PC-3 (cell line): ENCODE measurements around the gene ADSS1. TPM values are rescaled to one million over a fixed set of nuclear protein-coding genes. Genes with fewer than 3 reads are reported as not detected.

Experiments used
- ATAC-seq: fragments of 200-7000 bp; cut with Tn5 transposase; 2 replicates; pipeline ENCODE4 v1.9.1; 2020; ENCODE audit warnings: mild to moderate bottlenecking, moderate library complexity
- BruUV-seq: library from RNA; stranded (reverse); fragments of 400-500 nt; replicated peaks from 2 replicates; lab custom pipeline; 2021; lab: Mats Ljungman, UMichigan
- CTCF ChIA-PET: fragments of 300-600 bp; sonication (Branson Sonifier 250); formaldehyde crosslinking; loops from one replicate; lab custom pipeline; 2022; ENCODE audit warnings: antibody characterized with exemption; lab: Charles Lee
- POLR2A ChIA-PET: fragments of 300-600 bp; sonication (Branson Sonifier 250); formaldehyde crosslinking; loops from one replicate; lab custom pipeline; 2022; ENCODE audit warnings: antibody characterized with exemption; ENCODE audit not compliant: unreplicated experiment; lab: Charles Lee
- DNase-seq: peaks from one replicate; pipeline ENCODE4 v3.0.0-alpha.2; 2015
- H2AFZ ChIP-seq: fragments of 300-600 bp; sonication (generic); 2 replicates; pipeline ENCODE4 v1.6.0; 2016; ENCODE audit warnings: antibody characterized with exemption, low read length
- H3F3A ChIP-seq: fragments of 300-600 bp; sonication (generic); one replicate; pipeline ENCODE4 v1.6.0; 2017; ENCODE audit warnings: antibody characterized with exemption, low read length, control low read depth, mild to moderate bottlenecking; ENCODE audit not compliant: unreplicated experiment
- H3K27ac ChIP-seq: fragments of 300-600 bp; sonication (generic); 2 replicates; pipeline ENCODE4 v1.5.1; 2016; ENCODE audit warnings: mild to moderate bottlenecking, low read length
- H3K27me3 ChIP-seq: fragments of 300-600 bp; sonication (generic); 2 replicates; pipeline ENCODE4 v1.6.1; 2016; ENCODE audit warnings: low read length, mixed read lengths
- H3K36me3 ChIP-seq: fragments of 300-600 bp; sonication (generic); 2 replicates; pipeline ENCODE4 v1.6.1; 2016; ENCODE audit warnings: low read depth, mixed run types, low read length, mixed read lengths
- H3K4me1 ChIP-seq: fragments of 300-600 bp; sonication (generic); 2 replicates; pipeline ENCODE4 v1.5.1; 2016; ENCODE audit warnings: low read length; ENCODE audit not compliant: insufficient read depth
- H3K4me2 ChIP-seq: fragments of 300-600 bp; sonication (generic); 2 replicates; pipeline ENCODE4 v1.6.0; 2016; ENCODE audit warnings: low read length
- H3K4me3 ChIP-seq: fragments of 300-600 bp; sonication (generic); 2 replicates; pipeline ENCODE4 v1.5.1; 2016; ENCODE audit warnings: mild to moderate bottlenecking, low read length, mixed read lengths
- H3K79me2 ChIP-seq: fragments of 300-600 bp; sonication (generic); 2 replicates; pipeline ENCODE4 v1.6.1; 2017; ENCODE audit warnings: low read length, mixed read lengths
- H3K9ac ChIP-seq: fragments of 300-600 bp; sonication (generic); 2 replicates; pipeline ENCODE4 v1.6.0; 2016; ENCODE audit warnings: mild to moderate bottlenecking, low read length
- H3K9me2 ChIP-seq: fragments of 300-600 bp; sonication (generic); replicated peaks from 2 replicates; pipeline ENCODE4 v1.6.1; 2016; ENCODE audit warnings: mixed run types, low read length, mixed read lengths
- H3K9me3 ChIP-seq: fragments of 300-600 bp; sonication (generic); 2 replicates; pipeline ENCODE4 v1.6.1; 2016; ENCODE audit warnings: low read length, mixed read lengths
- H4K20me1 ChIP-seq: fragments of 300-600 bp; sonication (generic); 2 replicates; pipeline ENCODE4 v1.6.1; 2016; ENCODE audit warnings: low read length, mixed read lengths
- EZH2 ChIP-seq: fragments of 300-600 bp; sonication (generic); IDR thresholded peaks from one replicate; pipeline ENCODE4 v1.6.1; 2017; ENCODE audit warnings: antibody characterized with exemption, mild to moderate bottlenecking, low read length; ENCODE audit not compliant: unreplicated experiment
- EZH2phosphoT487 ChIP-seq: fragments of 300-600 bp; sonication (generic); IDR thresholded peaks from 2 replicates; pipeline ENCODE4 v1.6.1; 2018; ENCODE audit warnings: mild to moderate bottlenecking, antibody characterized with exemption, low read length, borderline replicate concordance
- intact Hi-C: fragments of 100-400 bp; cut with micrococcal nuclease; formaldehyde crosslinking; loops from 2 replicates; pipeline ENCODE4 v1.9.0; 2023
- total RNA-seq: library from RNA; depleted of rRNA; stranded (reverse); fragments of >200 nt; gene quantifications from 2 replicates; pipeline ENCODE4 v1.2.3, GENCODE V29; 2014
- TF ChIP-seq, protein P1 (sequence below): fragments of 300-600 bp; sonication (generic); conservative IDR thresholded peaks from 2 replicates; pipeline ENCODE4 v1.5.1; 2017; ENCODE audit warnings: antibody characterized with exemption, low read depth, mild to moderate bottlenecking, low read length

The ADSS1 gene
- total RNA-seq, 1 experiment from 2014 or later, result 7.9 TPM

DNA sequence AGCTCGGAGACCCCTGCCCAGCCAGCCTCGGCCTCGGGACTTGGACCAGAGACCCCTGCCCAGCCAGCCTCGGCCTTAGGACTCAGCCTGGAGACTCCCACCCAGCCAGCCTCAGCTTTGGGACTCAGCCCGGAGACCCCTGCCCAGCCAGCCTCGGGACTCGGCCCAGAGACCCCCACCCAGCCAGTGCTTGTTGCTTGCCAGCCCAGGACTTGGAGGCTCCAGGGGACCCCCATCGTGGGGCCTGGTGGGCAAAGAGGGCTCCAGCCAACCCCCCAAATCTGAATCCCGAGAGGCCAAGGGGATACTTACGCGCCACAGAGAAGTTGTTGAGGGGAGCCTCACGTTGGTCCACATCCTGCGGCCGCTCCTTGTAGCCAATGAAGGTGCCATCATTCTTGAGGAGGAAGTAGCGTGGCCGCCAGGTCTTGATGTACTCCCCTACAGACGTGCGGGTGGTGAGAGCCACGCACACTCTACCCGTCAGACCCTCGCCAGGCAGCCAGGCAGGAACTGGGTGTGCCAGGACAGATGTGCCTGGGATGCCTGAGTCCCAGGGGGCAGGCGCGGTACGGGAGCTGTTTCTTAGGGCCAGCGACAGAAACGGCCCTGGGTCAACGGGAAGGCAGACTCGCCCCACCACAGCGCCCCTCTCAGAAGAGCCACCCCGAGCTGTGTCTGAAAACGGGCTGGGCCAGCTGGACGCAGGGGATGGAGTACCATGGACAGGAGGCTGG, 55.9 kb downstream of the ADSS1 start:
- BruUV-seq, result no TSS peak
- Histone ChIP-seq H3K9ac (no peak overlapping the region), H3K9me2 (no peaks in the 10 kb centered on the region), H3K36me3 (no peaks in the 10 kb centered on the region), H3K79me2 (no peaks in the 10 kb centered on the region), H2AFZ (no peak overlapping the region), H3K4me1 (no peaks in the 10 kb centered on the region), H3K27ac (no peak overlapping the region), H3K4me2 (no peak overlapping the region), H3K27me3 (no peaks in the 10 kb centered on the region), H3K9me3 (no peaks in the 10 kb centered on the region), H3F3A (no peaks in the 10 kb centered on the region), H3K4me3 (no peak overlapping the region), H4K20me1 (no peaks in the 10 kb centered on the region)
- TF ChIP-seq EZH2 (no peak), EZH2phosphoT487 (no peak)
- TF ChIP-seq, protein P1, sequence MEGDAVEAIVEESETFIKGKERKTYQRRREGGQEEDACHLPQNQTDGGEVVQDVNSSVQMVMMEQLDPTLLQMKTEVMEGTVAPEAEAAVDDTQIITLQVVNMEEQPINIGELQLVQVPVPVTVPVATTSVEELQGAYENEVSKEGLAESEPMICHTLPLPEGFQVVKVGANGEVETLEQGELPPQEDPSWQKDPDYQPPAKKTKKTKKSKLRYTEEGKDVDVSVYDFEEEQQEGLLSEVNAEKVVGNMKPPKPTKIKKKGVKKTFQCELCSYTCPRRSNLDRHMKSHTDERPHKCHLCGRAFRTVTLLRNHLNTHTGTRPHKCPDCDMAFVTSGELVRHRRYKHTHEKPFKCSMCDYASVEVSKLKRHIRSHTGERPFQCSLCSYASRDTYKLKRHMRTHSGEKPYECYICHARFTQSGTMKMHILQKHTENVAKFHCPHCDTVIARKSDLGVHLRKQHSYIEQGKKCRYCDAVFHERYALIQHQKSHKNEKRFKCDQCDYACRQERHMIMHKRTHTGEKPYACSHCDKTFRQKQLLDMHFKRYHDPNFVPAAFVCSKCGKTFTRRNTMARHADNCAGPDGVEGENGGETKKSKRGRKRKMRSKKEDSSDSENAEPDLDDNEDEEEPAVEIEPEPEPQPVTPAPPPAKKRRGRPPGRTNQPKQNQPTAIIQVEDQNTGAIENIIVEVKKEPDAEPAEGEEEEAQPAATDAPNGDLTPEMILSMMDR, result no peak
- ChIA-PET POLR2A (no interaction called here), CTCF (no interaction called here)
- intact Hi-C loops, result no loop called here
- ATAC-seq (no peak), DNase-seq (no peak)

DNA sequence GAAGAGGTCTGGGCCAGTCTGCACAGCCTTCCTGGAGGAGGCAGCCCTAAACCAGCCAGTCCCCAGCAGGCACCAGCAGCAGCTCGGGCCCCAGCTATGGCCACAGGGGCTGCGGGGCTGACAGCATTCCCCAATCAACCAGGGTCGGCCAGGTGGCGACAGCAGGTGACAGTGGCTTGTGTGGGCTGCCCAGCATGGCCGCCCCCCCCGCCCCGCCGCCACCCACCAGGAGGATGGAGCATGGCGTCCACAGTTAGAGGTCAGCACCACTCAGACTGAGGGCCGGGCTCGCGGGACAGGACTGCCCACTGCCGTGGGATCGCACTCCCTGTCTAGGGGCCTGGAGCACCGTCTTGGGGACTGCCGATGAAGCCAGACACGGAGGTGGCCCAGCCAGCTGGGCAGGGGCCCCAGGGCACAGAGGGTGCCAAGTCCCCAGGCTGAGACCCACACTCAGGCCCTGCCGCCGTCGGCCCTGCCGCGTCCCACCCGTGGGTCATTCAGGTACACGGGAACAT, 56.5 kb downstream of the ADSS1 start:
- Histone ChIP-seq H3K9me3 (no peaks in the 10 kb centered on the region), H4K20me1 (no peaks in the 10 kb centered on the region), H3K36me3 (no peaks in the 10 kb centered on the region), H3K4me2 (no peak overlapping the region), H3K4me1 (no peaks in the 10 kb centered on the region), H3F3A (no peaks in the 10 kb centered on the region), H3K4me3 (no peak overlapping the region), H2AFZ (no peak overlapping the region), H3K27me3 (no peaks in the 10 kb centered on the region), H3K27ac (no peak overlapping the region), H3K79me2 (no peaks in the 10 kb centered on the region), H3K9ac (no peak overlapping the region), H3K9me2 (no peaks in the 10 kb centered on the region)
- DNase-seq, result no peak
- TF ChIP-seq EZH2 (no peak), EZH2phosphoT487 (no peak)
- TF ChIP-seq, protein P1, result no peak
- BruUV-seq, result no TSS peak
- POLR2A ChIA-PET, result no interaction called here
- ATAC-seq, result no peak
- intact Hi-C loops, result no loop called here
- CTCF ChIA-PET, result no interaction called here
